GM20431 (cell line): ENCODE data around the gene RNF224.
"Not testable (repeated sequence)": the region's sequence is repeated elsewhere in the genome, so short reads cannot be mapped to it uniquely, and the experiment has no call there.

ENCODE experiments used
- in situ Hi-C: fragments of 300-500 bp; cut with MseI, MboI; formaldehyde crosslinking; loops from one replicate; pipeline ENCODE4 v1.15.0; 2020; ENCODE audit warnings: low sequenced_read_pairs; ENCODE audit not compliant: unreplicated experiment

Gene RNF224

DNA sequence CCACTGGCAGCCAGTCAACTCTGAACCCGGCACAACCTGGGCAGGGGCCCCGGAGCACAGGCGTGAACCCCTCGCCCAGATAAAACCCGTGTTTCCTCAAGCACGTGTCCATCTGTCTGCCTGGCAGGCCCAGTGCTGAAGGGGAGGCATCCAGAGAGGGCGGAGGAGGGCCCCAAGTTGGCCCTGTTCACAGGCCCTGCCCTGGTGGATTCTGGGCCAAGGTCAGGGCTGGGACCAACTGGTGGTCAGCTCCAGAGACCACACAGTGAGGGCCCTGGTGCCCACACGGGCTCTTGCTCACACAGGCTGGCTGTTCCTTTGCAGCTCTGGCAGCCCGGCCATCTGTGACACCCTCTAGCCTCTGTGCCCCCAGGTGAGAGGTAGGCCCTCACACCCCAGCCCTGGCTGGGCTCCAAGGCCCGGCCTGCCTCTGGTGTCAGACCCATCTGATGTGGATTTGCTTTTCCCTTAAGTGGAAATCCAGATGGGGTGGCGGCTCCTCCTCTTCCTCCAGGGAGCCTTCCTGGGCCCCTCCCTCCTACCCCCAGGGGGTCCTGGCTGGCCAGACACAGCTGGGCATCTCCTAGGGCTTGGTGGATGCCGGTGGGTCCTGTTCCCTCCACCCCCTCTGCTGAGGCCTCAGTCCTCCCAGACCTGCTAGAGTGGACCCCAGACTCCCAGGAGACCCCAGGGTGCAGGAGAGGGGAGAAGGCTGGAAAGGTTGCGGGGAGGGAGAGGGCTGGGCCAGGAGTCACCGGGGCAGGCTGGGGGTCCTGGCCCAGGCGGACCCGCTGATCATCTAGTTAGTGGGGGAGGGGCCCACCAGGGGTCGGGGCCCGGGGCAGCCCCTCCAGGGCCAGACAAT, 23.3 kb downstream of the RNF224 start:
- in situ Hi-C loops, result no loop called here

DNA sequence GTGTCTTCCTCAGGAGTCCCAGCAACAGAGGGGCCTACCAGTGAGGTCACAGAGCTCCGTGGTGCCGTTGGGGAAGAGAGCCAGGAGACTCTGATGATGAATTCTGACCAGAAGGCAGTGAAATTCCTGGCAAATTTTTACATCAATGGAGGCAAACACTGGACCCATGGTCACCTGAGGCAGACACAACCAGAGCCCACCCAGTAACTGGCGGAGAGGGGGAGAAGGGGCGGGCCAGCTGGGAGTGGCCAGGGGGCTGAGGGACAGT, 23.8 kb downstream of the RNF224 start, which contains the start of gene STPG3:
Gene STPG3, plus strand, starts transcription at position 93 of the 268 bp plus-strand sequence. Its CDS starts 1 bp downstream, at position 94.
- in situ Hi-C loops, result no loop called here

DNA sequence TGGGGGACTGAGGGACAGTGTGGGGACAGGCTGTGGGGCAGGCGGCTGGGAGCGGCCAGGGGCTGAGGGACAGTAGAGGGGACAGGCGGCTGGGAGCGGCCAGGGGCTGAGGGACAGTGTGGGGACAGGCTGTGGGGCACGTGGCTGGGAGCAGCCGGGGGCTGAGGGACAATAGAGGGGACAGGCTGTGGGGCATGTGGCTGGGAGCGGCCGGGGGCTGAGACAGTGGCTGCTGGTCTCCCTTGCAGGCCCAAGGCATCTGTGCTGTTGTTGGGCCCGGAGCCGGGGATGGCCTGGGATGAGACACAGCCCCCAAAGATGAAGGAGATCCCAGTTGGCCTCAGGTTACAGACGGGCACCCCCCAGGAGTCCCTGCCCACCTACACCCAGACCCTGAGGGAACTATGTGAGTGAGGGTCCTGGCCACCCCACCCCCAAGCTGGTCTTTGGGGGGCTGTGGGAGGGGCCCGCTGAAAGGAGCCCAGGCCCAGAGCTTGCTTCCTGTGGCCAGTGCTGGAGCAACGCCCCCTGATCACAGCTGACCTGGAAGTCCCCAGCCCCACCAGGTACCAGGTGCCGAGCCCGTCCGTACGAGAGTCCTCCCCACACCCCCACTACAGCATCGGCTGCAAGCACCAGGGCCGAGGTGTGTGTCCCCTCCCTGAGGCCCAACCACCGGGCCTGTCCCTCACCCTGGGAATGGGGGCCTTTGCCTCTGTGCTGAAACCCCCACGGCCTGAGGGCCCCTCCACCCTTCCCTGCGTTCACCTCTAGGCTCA, 24.4 kb downstream of the RNF224 start:
- in situ Hi-C loops, result no loop called here

DNA sequence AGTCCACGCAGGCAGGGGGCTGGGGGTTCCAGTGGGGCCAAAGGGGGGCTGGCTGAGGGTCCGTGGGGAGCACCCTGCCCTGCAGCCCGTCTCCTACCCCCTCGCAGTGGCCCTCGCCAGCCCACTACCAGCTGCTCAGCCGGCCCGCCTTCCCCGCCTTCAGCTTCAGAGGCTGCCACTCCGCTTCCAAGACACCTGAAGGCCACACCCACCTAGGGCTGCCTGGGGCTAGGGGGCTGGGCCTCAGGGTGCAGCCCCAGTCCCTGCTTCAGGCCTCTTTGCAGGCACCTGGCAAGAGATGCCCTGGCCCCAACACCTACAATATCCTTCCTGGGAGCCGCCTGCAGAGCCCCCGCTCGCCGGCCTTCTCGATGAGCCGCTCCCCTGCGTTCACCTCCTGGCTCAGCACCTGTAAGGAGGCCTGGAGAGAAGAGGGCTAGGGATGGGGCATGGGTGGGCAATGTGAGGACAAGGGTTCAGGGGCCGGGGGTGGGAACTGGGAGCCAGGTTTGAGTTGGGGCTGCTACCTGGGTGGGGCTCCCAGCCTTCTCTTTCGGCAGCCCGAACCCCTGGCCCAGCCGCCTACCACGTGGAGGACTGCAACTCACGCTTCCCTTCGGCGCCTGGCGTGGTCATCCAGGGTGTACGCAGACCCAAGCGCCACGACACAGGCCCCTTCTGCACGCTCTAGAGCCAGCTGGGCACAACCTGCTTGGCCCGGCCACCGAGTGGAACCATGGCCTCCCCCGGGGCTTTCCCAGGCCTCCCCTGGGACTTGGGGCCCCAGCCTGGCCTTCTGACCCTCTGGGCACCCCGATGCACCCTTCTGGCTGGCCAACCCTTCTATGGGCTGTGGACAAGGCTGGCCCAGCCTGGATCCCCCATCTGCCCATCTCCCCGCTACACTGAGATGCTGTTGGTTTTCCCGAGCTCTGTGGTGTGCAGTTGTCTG, 25.5 kb downstream of the RNF224 start:
- in situ Hi-C loops, result no loop called here

DNA sequence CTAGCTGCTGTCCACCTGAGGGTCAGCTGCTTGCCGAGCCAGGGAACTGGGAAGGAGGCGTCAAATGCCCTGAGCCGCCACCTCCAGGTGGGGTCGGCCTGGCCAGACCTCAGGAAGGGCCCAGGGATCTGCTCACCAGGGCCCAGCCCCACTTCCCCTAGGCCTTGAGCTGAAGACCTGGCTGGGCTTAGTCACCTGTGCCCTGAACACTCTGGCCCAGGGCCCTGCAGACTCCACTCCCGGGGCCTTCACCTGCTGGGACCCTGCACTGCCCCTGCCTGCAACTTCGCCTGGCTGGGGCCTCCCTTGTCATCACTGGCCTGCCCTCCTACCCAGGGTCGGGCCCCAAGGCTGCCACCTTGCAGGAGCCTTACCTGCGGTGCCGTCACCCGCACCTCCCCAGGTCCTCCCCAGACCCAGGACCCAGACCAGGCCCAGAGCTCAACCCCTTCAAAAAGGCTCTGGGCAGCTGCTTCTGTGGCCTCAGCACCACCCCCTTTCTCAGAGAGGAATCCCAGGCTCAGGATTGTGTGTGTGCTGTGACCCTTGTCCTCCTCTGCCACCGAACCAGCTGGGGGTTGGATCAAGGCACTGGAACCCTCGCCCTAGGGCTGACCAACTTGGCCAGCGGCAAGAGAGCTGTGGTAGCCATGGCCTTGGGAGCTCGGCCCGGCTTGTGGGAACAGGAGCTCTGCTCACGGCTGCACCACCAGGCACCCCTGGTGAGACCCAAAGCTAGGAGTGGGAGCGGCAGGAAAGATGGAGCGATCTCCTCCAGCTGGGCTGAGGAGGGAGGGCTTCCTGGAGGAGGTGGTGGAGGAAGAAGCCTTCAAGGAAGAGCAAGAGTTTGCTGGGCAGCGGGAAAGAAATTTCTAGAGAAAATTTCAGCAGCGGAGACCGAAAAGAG, 26.7 kb downstream of the RNF224 start:
- in situ Hi-C loops, result no loop called here

DNA sequence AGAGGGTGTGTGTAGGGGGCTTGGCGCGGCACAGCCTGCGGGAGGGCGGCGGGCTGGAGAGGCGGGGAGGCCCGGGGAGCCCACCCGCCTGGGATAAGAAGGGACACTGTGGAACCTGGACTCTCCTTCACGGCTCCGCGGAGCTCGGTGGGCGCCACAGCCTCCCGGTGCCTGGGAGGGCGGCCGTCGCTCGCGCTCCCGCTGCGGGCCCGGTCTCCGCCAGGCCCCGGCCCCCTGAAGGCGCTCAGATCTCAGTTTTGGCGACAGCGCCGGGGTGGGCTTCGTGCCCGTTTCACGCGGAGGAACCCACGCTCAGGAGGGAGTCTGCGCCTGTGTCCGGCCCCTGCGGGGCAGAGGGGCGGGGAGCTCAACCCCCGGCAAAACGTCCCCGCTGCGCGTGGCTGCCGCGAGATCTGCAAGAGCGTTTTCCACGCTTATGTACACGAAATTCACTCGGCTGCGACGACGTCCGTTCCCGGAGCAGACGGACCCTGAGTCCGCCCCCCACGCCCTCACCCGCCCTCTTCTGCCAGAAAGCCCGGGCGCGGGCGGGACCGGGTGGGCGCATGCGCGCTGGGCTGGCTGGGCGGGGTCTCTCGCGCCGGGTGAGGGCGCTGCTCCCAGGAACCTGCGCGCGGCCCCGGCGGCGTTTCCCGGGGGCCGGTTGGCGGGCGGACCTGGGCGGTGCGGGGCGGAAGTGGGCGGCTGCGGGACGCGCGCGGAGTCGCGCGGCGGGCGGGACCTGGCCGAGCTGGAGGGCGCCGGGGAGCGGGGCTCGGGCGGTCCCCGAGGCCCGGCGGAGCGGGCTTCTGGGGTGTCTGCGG, 27.5 kb downstream of the RNF224 start, which contains the start of gene NELFB:
Gene NELFB, plus strand, starts transcription at position 704 of the 824 bp plus-strand sequence.
- in situ Hi-C loops, result no loop called here

DNA sequence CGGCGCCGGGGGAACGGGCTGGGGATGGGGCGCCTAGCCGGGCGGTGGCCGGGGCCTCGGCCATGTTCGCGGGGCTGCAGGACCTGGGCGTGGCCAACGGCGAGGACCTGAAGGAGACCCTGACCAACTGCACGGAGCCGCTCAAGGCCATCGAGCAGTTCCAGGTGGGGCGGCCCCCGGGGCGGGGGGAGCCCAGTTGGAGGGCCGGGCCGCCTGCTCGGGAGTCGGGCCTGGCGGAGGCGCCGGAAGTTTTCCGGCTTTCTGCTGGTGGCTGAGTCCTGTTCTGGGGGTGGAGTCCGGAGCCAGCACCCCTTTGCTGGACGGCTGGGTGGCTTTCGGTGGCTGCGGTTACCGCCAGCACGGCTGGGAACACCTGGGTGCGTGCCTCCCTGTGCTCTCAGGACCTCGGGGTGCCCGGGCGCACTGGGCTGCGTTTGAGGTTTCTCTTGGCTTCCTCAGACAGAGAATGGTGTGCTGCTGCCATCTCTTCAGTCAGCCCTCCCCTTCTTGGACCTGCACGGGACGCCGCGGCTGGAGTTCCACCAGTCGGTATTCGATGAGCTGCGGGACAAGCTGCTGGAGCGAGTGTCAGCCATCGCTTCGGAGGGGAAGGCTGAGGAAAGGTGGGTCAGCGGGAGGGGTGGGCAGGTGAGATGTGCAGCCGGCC, 28.3 kb downstream of the RNF224 start:
- in situ Hi-C loops, result no loop called here

DNA sequence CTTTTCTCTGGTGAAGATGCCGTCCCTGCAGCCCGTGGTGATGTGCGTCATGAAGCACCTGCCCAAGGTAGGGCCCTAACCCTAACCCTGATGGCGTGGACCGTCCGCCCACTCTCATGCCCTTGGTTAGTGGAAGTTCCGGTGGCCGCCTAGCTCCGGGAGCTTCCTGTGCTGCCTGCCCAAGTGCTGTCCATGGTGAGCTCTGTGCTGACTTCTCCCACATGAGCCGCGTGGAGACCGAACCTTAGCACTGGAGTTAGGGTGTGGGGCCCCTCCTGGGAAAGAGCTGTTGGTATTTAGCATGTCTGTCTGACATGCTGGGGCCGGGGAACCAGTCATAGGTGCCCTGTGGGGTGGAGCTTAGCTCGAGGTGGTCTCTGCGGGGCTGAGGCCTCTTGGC, 29.1 kb downstream of the RNF224 start:
- in situ Hi-C loops, result no loop called here

DNA sequence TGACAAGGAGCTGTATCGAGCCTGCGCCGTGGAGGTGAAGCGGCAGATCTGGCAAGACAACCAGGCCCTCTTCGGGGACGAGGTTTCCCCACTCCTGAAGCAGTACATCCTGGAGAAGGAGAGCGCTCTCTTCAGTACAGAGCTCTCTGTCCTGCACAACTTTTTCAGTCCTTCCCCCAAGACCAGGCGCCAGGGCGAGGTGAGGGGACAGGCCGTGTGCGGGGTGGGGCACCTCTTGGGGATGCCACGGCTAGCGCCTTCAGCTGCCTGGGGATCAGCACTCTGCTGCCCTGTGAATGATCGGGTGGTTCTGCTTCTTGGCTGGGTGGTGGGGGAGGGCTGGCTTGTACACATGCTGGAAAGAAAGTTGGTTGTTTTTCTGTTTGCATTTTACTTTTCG, 29.6 kb downstream of the RNF224 start:
- in situ Hi-C loops, result no loop called here

DNA sequence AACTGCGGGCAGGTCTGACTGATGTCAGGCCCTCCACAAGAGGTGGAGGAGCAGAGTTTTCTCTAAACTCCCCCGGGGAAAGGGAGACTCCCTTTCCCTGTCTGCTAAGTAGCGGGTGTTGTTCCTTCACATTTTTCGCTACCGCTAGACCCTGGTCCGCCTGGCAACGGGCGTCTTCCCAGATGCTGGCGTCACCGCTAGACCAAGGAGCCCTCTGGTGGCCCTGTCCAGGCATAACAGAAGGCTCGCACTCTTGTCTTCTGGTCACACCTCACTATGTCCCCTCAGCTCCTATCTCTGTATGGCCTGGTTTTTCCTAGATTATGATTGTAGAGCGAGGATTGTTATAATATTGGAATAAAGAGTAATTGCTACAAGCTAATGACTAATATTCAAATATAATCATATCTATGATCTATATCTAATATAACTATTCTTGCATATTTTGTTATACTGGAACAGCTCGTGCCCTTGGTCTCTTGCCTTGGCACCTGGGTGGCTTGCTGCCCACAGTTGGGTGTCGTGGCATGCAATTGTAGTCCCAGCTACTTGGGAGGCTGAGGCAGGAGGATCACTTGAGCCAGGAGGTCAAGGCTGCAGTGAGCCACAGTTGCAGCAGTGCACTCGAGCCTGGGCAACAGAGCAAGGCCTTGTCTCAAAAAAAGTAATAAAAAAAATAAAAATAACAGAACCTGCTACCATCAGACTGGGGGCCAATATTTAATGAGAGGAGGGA, 35.0 kb downstream of the RNF224 start:
- in situ Hi-C loops, result not testable (repeated sequence)

DNA sequence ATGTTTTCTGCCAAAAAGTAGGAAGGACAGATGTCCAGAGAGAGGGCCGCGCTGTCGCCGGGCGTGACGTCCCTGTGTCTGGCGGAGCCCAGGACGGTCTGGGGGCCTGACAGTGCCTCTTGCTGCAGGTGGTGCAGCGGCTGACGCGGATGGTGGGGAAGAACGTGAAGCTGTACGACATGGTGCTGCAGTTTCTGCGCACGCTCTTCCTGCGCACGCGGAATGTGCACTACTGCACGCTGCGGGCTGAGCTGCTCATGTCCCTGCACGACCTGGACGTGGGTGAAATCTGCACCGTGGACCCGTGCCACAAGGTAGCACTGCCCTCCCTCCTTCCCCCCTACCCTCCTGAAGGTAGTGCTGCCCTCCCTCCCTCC, 35.6 kb downstream of the RNF224 start:
- in situ Hi-C loops, result no loop called here

DNA sequence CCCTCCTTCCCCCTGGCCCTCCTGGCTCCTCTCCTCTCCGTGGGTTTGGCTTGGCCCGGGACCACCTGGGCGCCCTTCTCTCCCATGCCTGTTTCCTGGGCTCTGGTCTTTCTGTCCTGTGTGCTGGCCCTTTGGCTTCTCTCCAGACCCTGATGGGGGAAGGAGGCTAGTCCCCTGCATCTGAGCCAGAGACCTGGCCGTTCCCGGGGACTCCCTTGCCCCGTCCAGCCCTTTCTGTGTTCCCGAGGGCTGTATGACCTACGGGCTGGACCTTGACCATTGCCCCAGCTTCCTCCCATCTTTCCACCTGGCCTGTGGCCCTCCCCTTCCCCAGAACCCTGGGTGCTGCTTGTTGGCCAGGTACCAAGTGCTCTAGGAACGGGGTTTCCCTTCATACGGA, 36.2 kb downstream of the RNF224 start:
- in situ Hi-C loops, result no loop called here

DNA sequence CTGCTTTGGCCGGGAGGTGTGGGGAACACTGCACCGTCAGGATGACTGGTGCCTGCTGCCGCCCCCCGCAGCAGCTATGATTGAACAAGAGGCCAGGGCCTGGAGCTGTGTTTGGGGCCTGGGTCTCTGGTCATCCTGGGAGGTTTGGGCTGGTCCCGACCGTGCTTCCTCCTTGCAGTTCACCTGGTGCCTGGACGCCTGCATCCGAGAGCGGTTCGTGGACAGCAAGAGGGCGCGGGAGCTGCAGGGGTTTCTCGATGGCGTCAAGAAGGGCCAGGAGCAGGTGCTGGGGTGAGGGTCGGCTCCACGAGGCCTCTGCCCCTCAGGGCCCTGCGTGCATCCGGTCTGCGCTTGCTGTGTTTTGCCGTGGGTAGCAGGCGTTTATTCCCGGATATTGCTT, 36.8 kb downstream of the RNF224 start:
- in situ Hi-C loops, result no loop called here

DNA sequence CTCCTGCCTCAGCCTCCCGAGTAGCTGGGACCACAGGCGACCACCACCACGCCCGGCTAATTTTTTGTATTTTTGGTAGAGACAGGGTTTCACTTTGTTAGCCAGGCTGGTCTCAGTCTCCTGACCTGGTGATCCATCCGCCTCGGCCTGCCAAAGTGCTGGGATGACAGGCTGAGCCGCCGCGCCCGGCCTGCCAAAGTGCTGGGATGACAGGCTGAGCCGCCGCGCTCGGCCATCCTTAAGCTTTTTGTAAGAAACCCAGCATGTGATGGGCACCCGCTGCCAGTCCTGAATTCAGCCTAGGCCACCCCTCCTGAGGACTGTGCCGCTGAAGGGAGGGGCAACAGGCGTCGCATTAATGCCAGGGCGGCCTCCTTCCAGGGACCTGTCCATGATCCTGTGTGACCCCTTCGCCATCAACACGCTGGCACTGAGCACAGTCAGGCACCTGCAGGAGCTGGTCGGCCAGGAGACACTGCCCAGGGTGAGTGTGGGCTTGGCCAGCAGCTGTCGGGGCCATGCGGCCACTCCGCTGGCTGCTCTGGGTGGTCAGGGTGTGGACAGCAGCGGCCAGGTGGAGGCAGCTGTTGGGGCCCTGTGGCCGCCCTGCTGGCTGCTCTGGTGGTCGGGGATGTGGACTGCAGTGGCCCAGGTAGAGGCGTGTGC, 38.3 kb downstream of the RNF224 start:
- in situ Hi-C loops, result no loop called here

DNA sequence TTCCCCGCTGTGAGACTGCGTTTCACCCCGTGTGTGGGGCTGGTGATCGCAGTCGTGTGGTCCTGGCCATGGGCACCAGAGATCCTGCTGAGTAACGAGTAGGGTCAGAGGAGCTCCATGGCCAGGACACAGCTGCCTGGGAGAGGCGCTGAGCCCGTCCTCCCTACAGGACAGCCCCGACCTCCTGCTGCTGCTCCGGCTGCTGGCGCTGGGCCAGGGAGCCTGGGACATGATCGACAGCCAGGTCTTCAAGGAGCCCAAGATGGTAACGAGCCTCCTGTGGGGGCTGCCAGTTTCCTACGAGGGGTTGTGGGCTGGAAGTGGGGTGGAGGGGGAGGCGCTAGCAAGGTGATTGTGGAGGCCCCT, 38.8 kb downstream of the RNF224 start:
- in situ Hi-C loops, result no loop called here

DNA sequence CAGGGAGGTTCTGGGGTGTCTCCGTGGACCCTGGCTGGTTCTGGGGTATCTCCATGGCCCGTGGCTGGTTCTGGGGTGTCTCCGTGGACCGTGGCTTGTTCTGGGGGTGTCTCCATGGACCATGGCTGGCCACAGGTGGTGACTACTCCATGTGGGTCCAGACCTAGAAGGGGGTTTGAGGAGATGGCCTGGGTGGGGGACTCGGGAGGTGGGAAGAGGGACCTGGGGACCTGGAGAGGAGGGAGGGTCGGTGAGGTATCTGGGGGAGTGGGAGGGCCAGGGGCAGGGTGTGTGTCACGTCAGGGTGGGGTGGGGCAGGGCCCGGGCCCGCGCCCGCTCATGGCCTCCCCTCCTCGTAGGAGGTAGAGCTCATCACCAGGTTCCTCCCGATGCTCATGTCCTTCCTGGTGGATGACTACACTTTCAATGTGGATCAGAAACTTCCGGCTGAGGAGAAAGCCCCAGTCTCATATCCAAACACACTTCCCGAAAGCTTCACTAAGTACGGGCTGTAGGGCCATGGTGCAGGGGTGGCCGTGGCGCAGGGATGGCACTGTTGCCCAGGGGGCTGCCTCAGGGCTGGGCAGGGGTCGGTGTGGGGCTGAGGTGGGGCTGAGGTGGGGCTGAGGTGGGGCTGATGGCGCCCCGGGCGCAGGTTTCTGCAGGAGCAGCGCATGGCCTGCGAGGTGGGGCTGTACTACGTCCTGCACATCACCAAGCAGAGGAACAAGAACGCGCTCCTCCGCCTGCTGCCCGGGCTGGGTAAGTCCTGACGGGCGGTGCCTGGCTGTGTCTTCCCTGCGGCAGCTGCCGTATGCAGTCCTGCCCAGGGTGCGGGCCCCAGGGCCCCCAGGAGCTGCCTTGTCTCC, 39.5 kb downstream of the RNF224 start:
- in situ Hi-C loops, result no loop called here
